Choroid plexus epithelial cell (primary cell): ENCODE measurements around the gene PRUNE2.

Experiments
- DNase-seq: peaks from one replicate; pipeline ENCODE4 v3.0.0-alpha.2; 2010; ENCODE audit warnings: low read depth
- H3K4me3 ChIP-seq: 2 replicates; pipeline ENCODE4 v1.5.1; 2011; ENCODE audit warnings: low read depth, mild to moderate bottlenecking, control low read depth, low read length, moderate library complexity
- CTCF ChIP-seq: conservative IDR thresholded peaks from 2 replicates; pipeline ENCODE4 v1.5.1; 2011; ENCODE audit warnings: low read depth, mild to moderate bottlenecking, control low read depth, inconsistent platforms, low read length, moderate library complexity

The PRUNE2 gene

DNA sequence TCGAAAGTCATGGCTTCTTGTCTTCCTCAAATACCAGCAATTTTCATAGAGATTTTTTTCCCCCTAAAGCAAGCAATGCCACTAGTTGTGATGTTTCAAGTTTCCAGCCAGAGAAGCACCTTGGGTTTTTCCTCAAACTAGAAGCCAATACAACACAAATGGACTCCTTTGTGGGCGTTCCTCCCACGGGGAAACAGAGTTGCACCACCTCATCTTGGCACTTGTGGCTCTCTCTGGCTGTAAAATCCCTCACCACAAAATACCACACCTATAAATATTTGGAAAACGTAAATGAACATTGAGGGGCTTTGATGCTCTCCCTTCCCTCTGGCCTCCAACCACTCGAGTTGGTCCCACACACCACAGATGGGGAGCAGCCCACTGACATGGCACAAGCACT, 208.8 kb downstream of the PRUNE2 start:
- no peak overlapping the region for H3K4me3 ChIP-seq
- DNase-seq = no peak
- no peak for TF ChIP-seq CTCF

DNA sequence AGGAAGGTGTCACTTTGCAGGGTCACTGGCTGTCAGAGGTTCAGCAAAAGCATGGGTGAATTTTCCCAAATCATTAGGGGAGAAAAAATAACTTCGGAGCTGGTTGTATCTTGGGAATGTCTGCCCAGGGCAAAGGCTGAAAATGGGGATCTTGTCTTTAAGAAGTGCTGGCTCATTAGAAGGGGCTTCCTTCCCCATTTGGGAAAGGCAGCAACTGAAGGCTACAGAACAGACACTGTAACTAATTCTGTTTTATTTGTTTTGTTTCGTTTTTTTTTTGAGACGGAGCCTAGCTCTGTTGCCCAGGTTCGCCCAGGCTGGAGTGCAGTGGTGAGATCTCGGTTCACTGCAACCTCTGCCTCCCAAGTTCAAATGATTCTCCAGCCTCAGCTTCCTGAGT, 212.0 kb downstream of the PRUNE2 start:
- H3K4me3 ChIP-seq = no peak overlapping the region
- TF ChIP-seq CTCF = no peak
- DNase-seq = no peak

DNA sequence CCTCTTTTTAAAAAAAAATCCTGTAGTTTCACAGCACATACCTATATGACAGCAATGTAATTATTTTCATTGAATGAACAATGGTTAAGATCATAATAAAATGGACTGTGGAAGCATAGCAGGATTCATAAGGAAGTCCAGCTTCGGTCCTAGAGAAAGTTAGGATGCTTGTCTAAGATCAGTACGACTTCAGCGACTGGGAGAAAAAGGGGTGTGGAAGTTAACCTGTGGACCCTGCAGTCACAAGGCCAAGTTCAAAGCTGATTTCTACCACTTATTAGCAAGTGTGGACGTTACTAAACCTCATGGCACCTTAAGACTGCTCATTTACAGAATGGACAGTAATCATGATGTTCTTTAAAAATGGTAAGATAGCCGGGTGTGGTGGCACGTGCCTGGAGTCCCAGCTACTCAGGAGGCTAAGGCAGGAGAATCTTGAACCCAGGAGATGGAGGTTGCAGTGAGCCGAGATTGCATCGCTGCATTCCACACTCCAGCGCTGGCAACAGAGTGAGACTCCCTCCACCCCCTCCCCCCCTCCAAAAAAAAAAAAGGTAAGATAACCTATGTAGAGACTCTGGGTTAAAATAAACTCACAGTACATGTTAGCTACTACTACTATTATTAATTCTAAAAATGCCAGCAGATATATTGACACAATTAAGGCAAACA, 213.3 kb downstream of the PRUNE2 start:
- TF ChIP-seq CTCF = no peak
- H3K4me3 ChIP-seq = no peak overlapping the region
- no peak for DNase-seq

DNA sequence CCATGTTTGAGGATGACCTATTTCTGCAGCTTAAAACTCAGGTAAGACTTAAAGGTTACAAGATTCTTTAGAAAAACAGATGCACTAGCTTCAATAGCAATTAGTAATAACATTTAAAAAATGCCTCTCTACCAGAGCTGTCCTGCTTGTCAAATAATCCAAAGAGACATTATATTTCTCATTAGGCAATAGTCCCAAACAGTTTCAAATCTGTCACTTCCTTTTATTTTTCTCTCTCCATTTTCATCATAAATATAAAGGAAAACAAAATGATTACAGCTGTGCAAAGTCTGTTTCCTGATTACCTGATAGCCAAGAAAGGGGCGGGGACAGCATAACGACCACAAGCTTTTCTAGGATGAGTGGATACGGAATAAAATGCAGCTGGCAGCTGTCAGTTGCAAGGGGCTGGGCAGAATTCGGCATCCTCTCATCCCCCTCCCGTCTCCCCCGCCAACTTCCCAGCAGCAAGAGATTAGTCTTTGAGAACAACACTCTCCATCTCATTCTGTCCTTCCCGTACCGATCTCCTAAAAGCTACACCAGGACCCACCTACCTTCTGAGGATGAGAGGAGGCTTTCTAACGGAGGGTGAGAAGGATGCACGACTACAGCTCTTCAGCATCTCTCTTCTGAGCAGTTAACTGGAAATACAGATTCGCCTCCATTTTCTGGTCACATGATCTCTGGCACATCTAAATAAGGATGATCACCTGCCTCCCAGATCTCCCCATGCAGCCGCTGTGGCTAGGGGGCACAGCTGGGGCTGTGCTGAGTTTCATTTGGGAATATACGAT, 214.2 kb downstream of the PRUNE2 start:
- H3K4me3 ChIP-seq = peak overlapping the region; percentile 65
- DNase-seq = peak; percentile 40
- TF ChIP-seq CTCF = no peak

DNA sequence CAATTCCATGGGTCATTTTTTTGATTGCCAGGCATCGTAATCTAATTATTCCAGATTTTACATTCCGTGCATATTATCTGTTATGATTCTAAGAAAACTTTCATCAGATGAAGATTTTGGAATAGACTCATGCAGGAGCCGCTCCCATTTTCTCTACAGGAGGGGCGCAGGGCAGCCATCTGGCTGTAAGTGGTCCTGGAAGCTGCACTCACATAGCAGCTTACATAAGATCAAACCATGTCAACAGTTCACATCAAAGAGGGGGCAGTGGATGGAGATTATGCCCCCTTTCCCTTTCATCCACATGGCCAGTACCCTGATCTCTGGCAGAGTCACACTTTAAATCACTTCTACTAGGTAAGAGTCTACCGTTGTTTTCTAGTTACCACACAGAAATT, 214.9 kb downstream of the PRUNE2 start:
- no peak for DNase-seq
- no peak for TF ChIP-seq CTCF
- no peak overlapping the region for H3K4me3 ChIP-seq

DNA sequence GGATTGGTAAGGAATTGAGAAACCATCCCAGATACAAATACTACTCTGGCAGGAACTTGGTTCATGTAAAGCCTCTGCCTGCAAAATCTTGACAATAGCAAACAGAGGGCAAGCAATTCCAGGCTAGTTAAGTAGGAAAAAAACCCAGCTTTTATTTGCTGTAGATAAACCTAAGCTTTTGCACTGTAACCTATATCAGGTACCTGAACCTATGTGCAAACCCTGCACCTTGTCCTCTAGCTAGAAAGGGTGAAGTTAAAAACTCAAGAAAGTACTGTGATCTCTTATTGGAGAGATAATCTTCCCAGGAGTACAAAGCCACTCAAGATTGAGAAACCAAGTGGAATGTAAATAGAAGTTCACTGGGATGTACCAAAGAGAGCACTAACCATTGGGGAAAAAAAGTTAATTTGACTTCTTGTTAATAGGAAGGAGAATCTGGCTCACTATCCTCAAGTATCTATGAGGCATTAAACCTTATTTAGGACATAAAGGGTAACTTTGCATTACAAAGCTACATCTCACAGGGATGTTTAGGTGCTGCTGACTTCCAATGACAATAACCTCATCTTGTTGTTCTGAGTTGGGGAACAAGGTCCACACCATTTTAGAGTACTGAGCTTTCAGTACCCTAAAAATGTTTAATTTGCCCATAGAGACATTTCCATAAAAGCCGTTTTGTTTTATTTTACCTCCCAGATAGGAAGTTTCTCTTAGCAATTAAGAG, 215.5 kb downstream of the PRUNE2 start:
- H3K4me3 ChIP-seq = no peak overlapping the region
- peak; percentile 14 for DNase-seq
- no peak for TF ChIP-seq CTCF
